ENCODE data around the gene HOXB6. TPM values are rescaled to one million over a fixed set of nuclear protein-coding genes. Genes with fewer than 3 reads are reported as not detected.

Gene HOXB6
- total RNA-seq, 2 experiments from 2014 or later: 0.58 to 1.1 TPM

GRCh38 chr17:48554412-48555257, 50.2 kb downstream of the HOXB6 start:
- no peak overlapping the region for H3K4me3 Mint-ChIP-seq
- CTCF ChIA-PET: no interaction called here
- ATAC-seq (no peak), DNase-seq (no peak)
- H3K9me3 Mint-ChIP-seq (ENCODE audit: low read depth): no peaks in the 10 kb centered on the region
- peaks cover 8% of the 10 kb centered on the region for H3K27me3 Mint-ChIP-seq
- peaks cover 8% of the 10 kb centered on the region for H3K36me3 Mint-ChIP-seq
- no peak overlapping the region for H3K27ac Mint-ChIP-seq
- H3K4me1 Mint-ChIP-seq: peaks cover 2% of the 10 kb centered on the region

DNA sequence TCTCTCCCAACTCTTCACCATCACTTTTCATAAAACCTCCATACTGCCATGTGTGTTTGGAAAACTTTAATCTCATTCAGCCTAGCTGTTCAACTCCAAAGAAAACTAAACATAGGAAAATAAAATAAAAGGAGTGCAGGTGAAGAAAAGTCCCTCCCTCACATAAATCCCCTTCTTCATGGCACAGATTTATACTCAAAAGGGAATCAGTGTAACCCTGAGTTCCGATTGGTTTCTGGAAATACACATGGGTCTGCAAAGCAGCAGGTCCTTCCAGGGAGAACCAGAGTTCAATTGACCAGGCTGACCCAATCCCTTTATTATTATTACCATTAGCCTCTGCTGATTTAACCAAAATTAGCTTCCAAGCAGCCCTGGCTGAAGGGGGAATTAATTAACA, 51.0 kb downstream of the HOXB6 start:
- no peak for DNase-seq
- no peak overlapping the region for H3K27ac Mint-ChIP-seq
- peaks cover 2% of the 10 kb centered on the region for H3K4me1 Mint-ChIP-seq
- no peaks in the 10 kb centered on the region for H3K9me3 Mint-ChIP-seq (ENCODE audit: low read depth)
- H3K4me3 Mint-ChIP-seq: no peak overlapping the region
- H3K36me3 Mint-ChIP-seq: peaks cover 9% of the 10 kb centered on the region
- H3K27me3 Mint-ChIP-seq: peaks cover 8% of the 10 kb centered on the region
- CTCF ChIA-PET: no interaction called here
- ATAC-seq: no peak

DNA sequence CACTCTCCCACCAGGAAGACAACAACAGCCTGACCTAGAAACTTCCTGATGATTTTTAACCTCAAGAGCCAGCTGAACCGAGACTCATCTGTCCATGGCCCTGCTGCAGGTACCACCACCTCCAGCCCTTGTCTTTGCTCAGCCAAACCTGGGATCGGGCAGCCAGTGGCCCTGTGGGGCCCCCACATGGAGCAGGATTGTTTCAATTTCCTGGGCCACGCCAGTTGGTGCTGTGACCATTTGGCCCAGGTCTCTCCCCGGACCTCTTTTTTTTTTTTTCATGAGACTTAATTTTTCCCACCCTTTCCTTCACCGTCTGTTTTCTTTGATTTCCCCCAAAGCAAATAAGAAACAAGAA, 51.6 kb downstream of the HOXB6 start:
- DNase-seq: no peak
- Mint-ChIP-seq H3K9me3 (ENCODE audit: low read depth) (no peaks in the 10 kb centered on the region), H3K27me3 (peaks cover 8% of the 10 kb centered on the region), H3K4me3 (no peak overlapping the region), H3K36me3 (peaks cover 9% of the 10 kb centered on the region), H3K4me1 (peaks cover 7% of the 10 kb centered on the region), H3K27ac (no peak overlapping the region)
- CTCF ChIA-PET: no interaction called here
- ATAC-seq: no peak

DNA sequence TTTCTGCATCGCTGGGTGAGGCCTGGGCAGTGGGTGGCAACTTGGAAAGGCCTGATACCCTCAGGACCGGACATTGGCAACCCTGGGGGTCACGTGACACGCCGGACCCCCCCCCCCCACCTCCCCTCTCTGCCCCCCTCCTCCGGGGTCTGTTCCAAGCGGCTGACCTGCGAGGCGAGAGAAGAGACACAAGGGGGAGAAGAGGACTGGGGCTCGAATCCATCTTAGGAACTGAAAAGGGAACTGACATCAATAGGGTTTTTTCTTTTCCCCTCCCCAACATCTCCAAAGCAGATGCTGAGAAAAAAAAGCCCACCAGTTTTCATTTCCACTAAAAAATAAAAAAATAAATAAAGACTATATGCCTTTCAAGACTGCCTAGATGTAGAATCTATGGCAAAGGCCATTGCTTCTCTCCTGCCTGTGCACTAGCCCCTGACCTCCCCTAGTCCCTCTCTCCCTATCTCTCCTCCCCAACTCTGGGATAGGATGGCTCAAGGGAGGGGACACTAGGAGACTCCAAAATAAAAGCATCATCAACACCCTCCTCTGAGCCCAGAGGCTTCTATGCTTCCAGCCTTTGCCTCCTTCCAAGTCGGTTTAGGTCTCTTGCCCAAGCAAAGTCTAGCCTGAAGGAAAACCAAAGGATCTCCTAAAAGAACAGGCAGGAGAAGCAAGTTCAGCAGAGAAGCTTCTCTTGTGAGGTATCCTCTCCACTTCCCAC, 52.2 kb downstream of the HOXB6 start:
- Mint-ChIP-seq H3K36me3 (peaks cover 9% of the 10 kb centered on the region), H3K9me3 (ENCODE audit: low read depth) (no peaks in the 10 kb centered on the region), H3K27me3 (peaks cover 8% of the 10 kb centered on the region), H3K4me1 (peaks cover 12% of the 10 kb centered on the region), H3K4me3 (no peak overlapping the region), H3K27ac (no peak overlapping the region)
- DNase-seq (no peak), ATAC-seq (no peak)
- CTCF ChIA-PET: no interaction called here

GRCh38 chr17:48551596-48552465, 53.0 kb downstream of the HOXB6 start:
- Mint-ChIP-seq H3K36me3 (peaks cover 9% of the 10 kb centered on the region), H3K27me3 (peaks cover 8% of the 10 kb centered on the region), H3K9me3 (ENCODE audit: low read depth) (no peaks in the 10 kb centered on the region), H3K27ac (no peak overlapping the region), H3K4me3 (no peak overlapping the region), H3K4me1 (peaks cover 18% of the 10 kb centered on the region)
- DNase-seq (no peak), ATAC-seq (no peak)
- CTCF ChIA-PET: no interaction called here

DNA sequence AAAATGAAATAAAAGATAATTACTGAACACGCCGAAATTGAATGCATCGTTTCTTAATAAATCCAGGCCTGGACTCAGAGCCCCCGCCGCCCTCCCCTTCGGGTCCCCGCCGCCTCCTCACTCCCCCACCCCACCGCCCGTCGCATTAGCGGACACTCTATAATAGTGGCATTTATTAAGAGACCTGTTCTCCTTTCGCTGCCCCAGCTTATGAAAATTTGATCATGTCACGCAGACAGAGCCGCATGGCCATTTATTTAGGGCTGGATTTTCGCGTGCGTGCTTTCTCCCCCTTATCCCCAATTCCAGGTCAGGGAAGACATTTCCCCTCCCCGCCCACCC, 53.6 kb downstream of the HOXB6 start:
- H3K27me3 Mint-ChIP-seq: peaks cover 7% of the 10 kb centered on the region
- ATAC-seq: no peak

DNA sequence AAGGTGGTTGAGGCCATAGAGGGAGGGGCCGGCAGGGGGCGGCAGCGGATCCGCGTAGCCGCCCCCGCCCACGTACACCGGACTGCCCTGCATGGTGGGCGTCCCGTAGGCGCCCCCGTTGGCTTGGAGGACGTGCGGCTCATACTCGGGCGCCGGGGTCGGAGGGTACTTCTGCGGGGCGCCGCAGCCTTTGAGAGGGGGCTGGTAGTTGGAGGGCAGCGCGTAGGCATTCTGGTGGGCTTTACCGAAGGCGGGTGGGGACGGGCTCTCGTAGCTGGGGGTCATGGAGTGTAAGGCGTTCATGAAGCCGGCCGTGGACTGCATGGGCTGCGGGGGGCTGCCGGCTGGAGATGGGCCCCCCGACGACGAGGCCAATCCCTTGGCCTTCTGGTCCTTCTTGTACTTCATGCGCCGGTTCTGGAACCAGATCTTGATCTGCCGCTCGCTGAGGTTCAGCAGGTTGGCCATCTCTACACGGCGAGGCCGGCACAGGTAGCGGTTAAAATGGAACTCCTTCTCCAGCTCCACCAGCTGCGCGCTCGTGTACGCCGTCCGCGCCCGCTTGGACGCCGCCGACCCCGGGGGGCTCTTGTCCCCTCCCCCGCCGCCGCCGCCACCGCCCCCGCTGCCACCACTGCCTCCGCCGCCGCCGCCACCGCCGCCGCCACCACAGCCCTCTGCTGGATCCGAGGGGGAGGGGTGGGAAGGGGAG, 54.1 kb downstream of the HOXB6 start:
- CTCF ChIA-PET: no interaction called here
- no peak for DNase-seq
- ATAC-seq: no peak
- Mint-ChIP-seq H3K27ac (no peak overlapping the region), H3K9me3 (ENCODE audit: low read depth) (no peaks in the 10 kb centered on the region), H3K4me3 (no peak overlapping the region), H3K4me1 (peaks cover 25% of the 10 kb centered on the region), H3K27me3 (peaks cover 2% of the 10 kb centered on the region), H3K36me3 (peaks cover 9% of the 10 kb centered on the region)

More for the DNA sequence above, 53.6 kb downstream of the HOXB6 start:
- DNase-seq: no peak
- H3K4me1 Mint-ChIP-seq: peaks cover 23% of the 10 kb centered on the region
- peaks cover 9% of the 10 kb centered on the region for H3K36me3 Mint-ChIP-seq
- no peak overlapping the region for H3K4me3 Mint-ChIP-seq
- no peak overlapping the region for H3K27ac Mint-ChIP-seq
- CTCF ChIA-PET: no interaction called here
- no peaks in the 10 kb centered on the region for H3K9me3 Mint-ChIP-seq (ENCODE audit: low read depth)

DNA sequence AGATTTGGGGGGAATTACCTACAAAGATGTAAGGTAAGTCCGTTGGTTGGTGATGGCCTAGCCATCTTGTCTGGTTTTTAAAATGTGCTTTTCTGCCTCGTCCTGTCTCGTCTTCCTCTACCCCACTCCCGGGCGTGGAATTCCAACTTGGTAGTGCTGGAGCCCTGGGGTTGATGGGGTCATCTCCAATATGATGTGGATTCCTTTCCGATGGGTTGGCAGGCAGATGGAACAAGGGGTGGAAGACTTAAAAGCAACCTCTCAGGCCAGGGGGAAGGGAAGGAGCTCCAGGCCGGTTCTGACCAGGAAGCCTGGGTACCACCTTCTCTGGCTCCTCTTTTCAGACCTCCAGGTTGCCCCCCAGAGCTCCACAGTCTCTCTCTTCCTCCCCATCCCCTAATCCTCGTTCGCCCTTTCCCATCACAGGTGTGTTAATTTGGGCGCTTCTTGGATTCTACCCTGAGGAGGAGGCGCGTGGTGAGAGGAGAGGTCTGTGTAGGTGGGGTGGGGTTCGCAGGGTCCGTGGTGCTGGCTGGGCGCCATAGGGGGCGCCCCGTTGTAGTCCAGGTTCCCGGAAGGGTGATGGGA, 54.8 kb downstream of the HOXB6 start:
- H3K27ac Mint-ChIP-seq: no peak overlapping the region
- no peak overlapping the region for H3K4me3 Mint-ChIP-seq
- peaks cover 4% of the 10 kb centered on the region for H3K27me3 Mint-ChIP-seq
- ATAC-seq (no peak), DNase-seq (no peak)
- H3K36me3 Mint-ChIP-seq: peaks cover 8% of the 10 kb centered on the region
- CTCF ChIA-PET: no interaction called here
- H3K4me1 Mint-ChIP-seq: peaks cover 28% of the 10 kb centered on the region
- no peaks in the 10 kb centered on the region for H3K9me3 Mint-ChIP-seq (ENCODE audit: low read depth)

DNA sequence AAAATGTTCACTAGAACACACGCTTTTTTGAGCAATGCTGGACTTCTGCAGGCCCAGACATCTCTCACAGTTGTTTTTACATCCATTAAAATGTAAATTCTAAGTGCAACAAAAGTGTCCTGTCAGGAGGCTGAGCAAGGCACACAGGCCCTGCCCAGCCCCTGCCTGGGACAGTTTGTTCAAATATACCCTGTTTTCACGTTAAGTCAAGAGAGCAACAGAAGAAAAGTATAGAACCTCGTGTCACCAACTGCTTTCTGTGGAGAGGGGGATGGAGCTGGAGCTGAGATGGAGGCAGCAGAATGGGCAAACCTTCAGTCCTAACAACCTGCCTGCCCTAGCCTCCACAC, 55.5 kb downstream of the HOXB6 start:
- no peak for ATAC-seq
- peaks cover 30% of the 10 kb centered on the region for H3K4me1 Mint-ChIP-seq
- H3K27ac Mint-ChIP-seq: no peak overlapping the region
- H3K36me3 Mint-ChIP-seq: peaks cover 8% of the 10 kb centered on the region
- CTCF ChIA-PET: interaction anchor here (0.8 kb wide), 1 partner anchor 30 kb away, joined by 3 read pairs; no protein-coding TSS in a partner anchor
- peaks cover 4% of the 10 kb centered on the region for H3K27me3 Mint-ChIP-seq
- no peak for DNase-seq
- H3K4me3 Mint-ChIP-seq: no peak overlapping the region
- no peaks in the 10 kb centered on the region for H3K9me3 Mint-ChIP-seq (ENCODE audit: low read depth)

DNA sequence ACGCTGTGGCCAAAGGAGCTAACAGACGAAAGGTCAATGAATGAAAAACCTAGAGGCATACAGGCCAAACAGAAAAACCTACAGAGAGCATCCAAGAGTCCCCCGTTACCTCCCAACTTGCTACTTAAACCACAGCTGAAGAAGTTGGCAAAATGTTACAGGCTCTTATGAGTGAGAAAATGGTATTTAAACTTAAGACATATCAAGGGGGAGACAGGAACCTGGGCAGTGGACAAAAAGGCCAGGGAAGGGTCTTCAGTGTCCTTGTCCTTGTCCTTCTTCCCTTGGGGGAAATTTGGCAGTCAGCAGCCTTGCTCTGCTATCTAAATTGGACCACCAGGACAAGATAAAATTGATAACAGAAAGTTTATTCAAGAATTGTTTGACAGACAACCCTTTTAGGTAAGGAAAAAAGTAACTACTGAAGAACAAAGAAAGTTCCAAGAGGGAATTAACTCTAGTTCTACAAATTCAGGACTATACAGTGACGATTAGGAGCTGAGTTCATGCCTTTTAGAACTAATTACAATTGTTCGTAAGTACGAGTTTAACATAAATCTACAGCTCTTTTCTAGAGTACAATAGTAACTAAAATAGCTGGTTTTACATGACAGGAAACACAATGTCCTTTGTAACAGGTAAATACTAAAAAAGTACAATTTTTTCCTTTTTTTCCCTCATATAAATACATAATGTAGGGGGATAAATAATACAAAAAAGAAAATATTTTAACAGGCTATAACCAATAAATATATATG, 56.1 kb downstream of the HOXB6 start:
- DNase-seq (no peak), ATAC-seq (no peak)
- no peaks in the 10 kb centered on the region for H3K9me3 Mint-ChIP-seq (ENCODE audit: low read depth)
- CTCF ChIA-PET: interaction anchor here (0.8 to 3.0 kb wide), 2 partner anchors 30 to 56 kb away, joined by 3 to 17 read pairs; no protein-coding TSS in a partner anchor
- H3K4me1 Mint-ChIP-seq: peaks cover 32% of the 10 kb centered on the region
- peak overlapping the region; percentile 51 for H3K4me3 Mint-ChIP-seq
- H3K27me3 Mint-ChIP-seq: peaks cover 4% of the 10 kb centered on the region
- peaks cover 10% of the 10 kb centered on the region for H3K36me3 Mint-ChIP-seq
- peak overlapping the region; percentile 75 for H3K27ac Mint-ChIP-seq

- Mint-ChIP-seq H3K4me3 (peak overlapping the region; percentile 51), H3K27me3 (peaks cover 4% of the 10 kb centered on the region), H3K36me3 (peaks cover 10% of the 10 kb centered on the region), H3K27ac (peak overlapping the region; percentile 75), H3K4me1 (peaks cover 32% of the 10 kb centered on the region), H3K9me3 (ENCODE audit: low read depth) (no peaks in the 10 kb centered on the region)
- ATAC-seq (no peak), DNase-seq (peak; percentile 57)
- CTCF ChIA-PET: interaction anchor here (0.7 to 3.0 kb wide), 4 partner anchors 37 to 196 kb away, joined by 3 to 17 read pairs (median 5); no protein-coding TSS in a partner anchor
These were observed 56.8 kb downstream of the HOXB6 start for GRCh38 chr17:48547808-48548522.

All from activated CD8-positive, alpha-beta memory T cell treated with anti-CD3 and anti-CD28 coated beads, Interleukin-2, amount 10 ng/mL, durations not matched to agents 7 days and 5 days (primary cell).